ENCODE results near the gene CCN6. TPM values are rescaled to one million over a fixed set of nuclear protein-coding genes. Genes with fewer than 3 reads are reported as not detected.

The CCN6 gene
- total RNA-seq, 1 experiment from 2014 or later: not detected

GRCh38 chr6:112033791-112034615, 19.9 kb upstream of the CCN6 start:
- Histone ChIP-seq H3K27me3 (ENCODE audit: insufficient read depth, low read length) (0 out of 2 replicates have a peak, but pooled peaks cover 4% of the 10 kb centered on the region), H3K27ac (ENCODE audit: low read depth, low read length) (no peak overlapping the region), H4K20me1 (ENCODE audit: insufficient read depth) (no peaks in the 10 kb centered on the region), H3K36me3 (ENCODE audit: control insufficient read depth in 1 of 2, insufficient read depth in 2 of 2, low read length in 2 of 2) (no peaks in the 10 kb centered on the region), H3K4me3 (replicated peaks in 1 of 2; ENCODE audit: low read depth in 1 of 2, low read length in 2 of 2) (no peak overlapping the region), H3K4me2 (ENCODE audit: low read length) (no peak overlapping the region), H3K9me2 (ENCODE audit: insufficient read depth) (no peaks in the 10 kb centered on the region), H3K9ac (ENCODE audit: low read length) (no peak overlapping the region), H2AFZ (ENCODE audit: low read depth, low read length, poor library complexity, severe bottlenecking) (no peak overlapping the region), H3K4me1 (ENCODE audit: control insufficient read depth in 1 of 2, insufficient read depth in 2 of 2, low read length in 2 of 2) (peaks cover 0 to 9% of the 10 kb centered on the region in 2 experiments; a peak in 2 of 4 replicates), H3K9me3 (ENCODE audit: control insufficient read depth in 1 of 2, insufficient read depth in 1 of 2, low read depth in 1 of 2, low read length in 2 of 2) (no peaks in the 10 kb centered on the region), H3K79me2 (ENCODE audit: insufficient read depth, low read length) (no peaks in the 10 kb centered on the region)
- CTCF ChIA-PET: interaction anchor here (0.9 kb wide), 1 partner anchor 324 kb away, joined by 3 read pairs; no protein-coding TSS in a partner anchor
- no TSS peak for BruUV-seq (replicated peaks)
- no peak for DNase-seq (ENCODE audit: low read depth, low spot score)
- TF ChIP-seq POLR2A (IDR thresholded peaks at IDR 0.05; ENCODE audit: borderline replicate concordance, extremely low read depth, insufficient read depth, insufficient read length) (no peak), RAD21 (IDR thresholded peaks at IDR 0.05; ENCODE audit: low read depth) (no peak), ZNF274 (IDR thresholded peaks at IDR 0.05; ENCODE audit: low read depth, low read length) (no peak), YY1 (IDR thresholded peaks at IDR 0.05; ENCODE audit: extremely low read depth, insufficient replicate concordance, low read depth, low read length) (no peak), TCF7L2 (IDR thresholded peaks at IDR 0.05; ENCODE audit: borderline replicate concordance, extremely low read depth, insufficient read depth, insufficient read length) (no peak), CEBPB (IDR thresholded peaks at IDR 0.05; ENCODE audit: low read depth) (no peak), EGR1 (IDR thresholded peaks at IDR 0.05; ENCODE audit: low read depth) (no peak), EZH2phosphoT487 (IDR thresholded peaks at IDR 0.05; ENCODE audit: borderline replicate concordance) (no peak), SIN3A (IDR thresholded peaks at IDR 0.05; ENCODE audit: low read depth) (no peak), REST (IDR thresholded peaks at IDR 0.05; ENCODE audit: low read depth) (no peak)
- ATAC-seq: no peak
- POLR2A ChIA-PET: no interaction called here
- RAD21 ChIA-PET (ENCODE audit: low non-redundant PET in 1 of 2, low total read pairs in 2 of 2, uncharacterized antibody in 2 of 2, unreplicated experiment in 2 of 2): no interaction called here
- intact Hi-C loops (cut with micrococcal nuclease): no loop called here

Measured in HCT116 (cell line).